ENCODE data around the gene RFC2. TPM values are rescaled to one million over a fixed set of nuclear protein-coding genes. Genes with fewer than 3 reads are reported as not detected.

Gene RFC2
- total and polyA plus RNA-seq, 2 of the 8 experiments (the other 6 are each of a cell fraction or from before 2014, with no cell fraction given) = 52.9 to 85.4 TPM

GRCh38 chr7:74282748-74283459, 28.7 kb upstream of the RFC2 start:
- Histone ChIP-seq H3K9me3 (ENCODE audit: insufficient read depth in 2 of 2, low read depth in 1 of 2, low read length in 1 of 2) (no peaks in the 10 kb centered on the region), H4K91ac (replicated peaks; ENCODE audit: insufficient read length, low read length) (peak overlapping the region; percentile 50), H4K8ac (ENCODE audit: extremely low read depth, insufficient read depth, low read length) (peak overlapping the region; percentile 54), H2BK20ac (ENCODE audit: low read length) (peak overlapping the region; percentile 95; the same call in 1 of the 2 replicates), H3K27ac (ENCODE audit: low read depth, low read length) (no peak overlapping the region), H3K9ac (replicated peaks in 1 of 4; ENCODE audit: extremely low read depth in 1 of 4, low read depth in 3 of 4, low read length in 3 of 4) (no peak overlapping the region), H3K4me1 (replicated peaks in 1 of 4; ENCODE audit: control insufficient read depth in 3 of 4, insufficient read depth in 4 of 4, low read length in 3 of 4) (peaks cover 4 to 28% (median 10%) of the 10 kb centered on the region in 4 experiments), H3K4ac (replicated peaks; ENCODE audit: insufficient read length, low read depth, low read length) (peak overlapping the region; percentile 89), H3K4me3 (ENCODE audit: extremely low read depth in 1 of 4, insufficient read depth in 2 of 4, low read depth in 3 of 4, low read length in 4 of 4) (no peak overlapping the region), H3K23ac (ENCODE audit: insufficient read length) (no peak overlapping the region), H2BK120ac (replicated peaks; ENCODE audit: low read depth, low read length) (no peak overlapping the region), H3K56ac (replicated peaks; ENCODE audit: insufficient read length, low read depth, low read length) (no peak overlapping the region), H2AK5ac (ENCODE audit: low read depth, low read length) (peak overlapping the region; percentile 54; the same call in 1 of the 2 replicates), H2BK12ac (ENCODE audit: low read depth, low read length) (peak overlapping the region; percentile 90; the same call in 1 of the 2 replicates), H3K79me2 (ENCODE audit: control insufficient read depth in 1 of 2, insufficient read depth in 2 of 2, low read length in 2 of 2) (no peaks in the 10 kb centered on the region), H2BK15ac (ENCODE audit: low read length) (peak overlapping the region; percentile 72; the same call in 1 of the 2 replicates), H4K5ac (ENCODE audit: insufficient read length, low read depth, low read length) (peak overlapping the region; percentile 40), H3K18ac (ENCODE audit: extremely low read depth, low read length) (peak overlapping the region; percentile 48; the same call in 1 of the 2 replicates), H3K14ac (ENCODE audit: insufficient read length) (no peak overlapping the region), H3K23me2 (ENCODE audit: low read depth, low read length) (peaks cover 2% of the 10 kb centered on the region; the same call in 1 of the 2 replicates), H2BK5ac (ENCODE audit: low read depth, low read length) (peak overlapping the region; percentile 75; the same call in 1 of the 2 replicates), H3K36me3 (ENCODE audit: control insufficient read depth in 2 of 4, insufficient read depth in 4 of 4, low read length in 3 of 4) (no peaks in the 10 kb centered on the region), H4K20me1 (replicated peaks in 1 of 2; ENCODE audit: control insufficient read depth in 1 of 2, insufficient read depth in 2 of 2, low read length in 2 of 2) (no peaks in the 10 kb centered on the region), H3K27me3 (replicated peaks in 1 of 4; ENCODE audit: control insufficient read depth in 3 of 4, extremely low read depth in 1 of 4, insufficient read depth in 3 of 4, low read length in 3 of 4) (no peaks in the 10 kb centered on the region), H3K4me2 (ENCODE audit: insufficient read depth in 1 of 2, low read depth in 2 of 2, low read length in 2 of 2) (0 out of 4 replicates have a peak overlapping the region, but pooled peaks of 1 of the 2 experiments have one; percentile 6), H3K79me1 (ENCODE audit: low read depth, low read length) (no peaks in the 10 kb centered on the region), H2AFZ (ENCODE audit: low read length) (no peak overlapping the region)
- FAIRE-seq = no peak
- CTCF ChIA-PET (ENCODE audit: partially characterized antibody) = interaction anchor here (0.7 to 6.4 kb wide), 10 partner anchors 8 to 381 kb away, joined by 3 to 47 read pairs (median 4); no protein-coding TSS in a partner anchor
- DNase-seq (ENCODE audit: low read depth in 1 of 2, low spot score in 2 of 2) = no peak
- WGBS, 2 experiments (ENCODE audit: extremely low coverage in 1 of 2, insufficient coverage in 1 of 2, insufficient read length in 1 of 2, insufficient replicate concordance in 2 of 2, low coverage in 1 of 2, low lambda C conversion rate in 2 of 2, missing lambda C conversion rate in 1 of 2) = 67% methylated on average over 14 of the region's 14 CpGs; no CpG with 5 or more reads in 1 of the 2 experiments
- POLR2A ChIA-PET (ENCODE audit: partially characterized antibody) = interaction anchor here (0.7 to 4.4 kb wide), 6 partner anchors 8 to 107 kb away, joined by 3 to 32 read pairs (median 3); no protein-coding TSS in a partner anchor
- TF ChIP-seq GTF2F1 (IDR thresholded peaks at IDR 0.05; ENCODE audit: borderline replicate concordance, low read depth, low read length) (no peak), CREB1 (IDR thresholded peaks at IDR 0.05) (no peak), BCL11A (IDR thresholded peaks at IDR 0.05; ENCODE audit: low read depth in 2 of 2, low read length in 2 of 2) (peak in 1 of 2 experiments; percentile 32), ATF2 (IDR thresholded peaks at IDR 0.05; ENCODE audit: low read length) (no peak), SP1 (IDR thresholded peaks at IDR 0.05; ENCODE audit: low read depth, low read length) (0 out of 2 replicates have a peak, but pooled peaks have one; percentile 20), KDM1A (IDR thresholded peaks at IDR 0.05; ENCODE audit: borderline replicate concordance, low read length) (peak; percentile 86), RFX5 (IDR thresholded peaks at IDR 0.05; ENCODE audit: borderline replicate concordance, low read depth, low read length) (no peak), EGR1 (IDR thresholded peaks at IDR 0.05; ENCODE audit: borderline replicate concordance, low read depth, low read length) (no peak), ZNF274 (IDR thresholded peaks at IDR 0.05; ENCODE audit: borderline replicate concordance, extremely low read depth, low read length) (no peak), EZH2 (IDR thresholded peaks at IDR 0.05; ENCODE audit: low read depth, low read length, severe bottlenecking) (no peak)

Data from H1 (cell line).